ENCODE data around the gene QSOX2.
A peak's percentile ranks its signal among the peaks of the same experiment; 100 is the strongest.

Gene QSOX2

DNA sequence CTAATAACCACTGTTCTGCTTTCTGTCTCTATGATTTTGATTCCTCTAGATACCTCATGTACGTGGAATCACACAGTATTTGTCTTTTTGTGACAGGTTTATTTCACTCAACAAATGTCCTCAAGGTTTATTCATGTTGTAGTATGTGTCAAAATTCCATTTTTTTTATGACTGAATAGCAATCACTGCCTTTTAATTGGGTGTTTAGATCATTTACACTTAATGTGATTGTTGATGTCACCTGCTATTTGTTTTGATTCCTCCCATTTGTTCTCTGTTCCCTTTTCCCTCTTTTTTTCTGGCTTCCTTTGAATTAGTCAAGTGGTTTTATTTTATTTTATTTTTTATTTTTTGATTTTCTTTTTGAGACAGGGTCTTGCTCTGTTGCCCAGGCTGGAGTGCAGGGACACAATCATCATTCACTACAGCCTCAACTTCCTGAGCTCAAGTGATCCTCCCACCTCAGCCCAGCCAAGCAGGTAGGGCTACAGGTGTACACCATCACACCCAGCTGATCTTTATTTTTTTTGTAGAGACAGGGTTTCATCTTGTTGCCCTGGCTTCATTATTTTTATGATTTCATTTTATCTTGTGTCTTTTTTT lies 82.3 kb downstream of the QSOX2 start:
- no peak for DNase-seq

- no peak for DNase-seq
These were observed 84.5 kb downstream of the QSOX2 start for GRCh38 chr9:136160995-136161610.

DNA sequence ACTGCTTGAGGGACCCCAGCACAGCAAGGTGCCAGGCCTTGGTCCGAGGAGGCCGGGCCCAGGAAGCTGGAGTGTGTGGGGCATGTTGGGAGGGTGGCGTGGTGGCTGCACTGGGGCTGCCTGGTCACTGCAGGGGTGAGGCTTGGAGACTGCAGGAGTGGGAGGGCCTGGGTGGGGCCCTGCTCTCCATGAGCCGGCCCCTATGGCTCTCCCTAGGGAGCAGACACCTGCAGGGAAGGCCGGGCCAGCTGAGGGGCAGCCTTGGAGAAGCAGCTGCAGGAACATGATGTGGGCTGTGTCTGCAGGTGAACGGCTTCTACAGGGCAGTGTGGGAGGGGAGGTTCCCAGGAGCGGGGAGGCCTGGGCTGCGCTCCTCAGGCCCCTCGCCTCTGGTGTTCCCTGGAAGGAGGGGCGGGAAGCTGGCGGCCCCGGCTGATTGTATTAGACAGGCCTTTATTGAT lies 85.2 kb downstream of the QSOX2 start:
- peak; percentile 32 for DNase-seq

- DNase-seq = no peak
These were observed 85.8 kb downstream of the QSOX2 start for GRCh38 chr9:136159851-136160250.

DNA sequence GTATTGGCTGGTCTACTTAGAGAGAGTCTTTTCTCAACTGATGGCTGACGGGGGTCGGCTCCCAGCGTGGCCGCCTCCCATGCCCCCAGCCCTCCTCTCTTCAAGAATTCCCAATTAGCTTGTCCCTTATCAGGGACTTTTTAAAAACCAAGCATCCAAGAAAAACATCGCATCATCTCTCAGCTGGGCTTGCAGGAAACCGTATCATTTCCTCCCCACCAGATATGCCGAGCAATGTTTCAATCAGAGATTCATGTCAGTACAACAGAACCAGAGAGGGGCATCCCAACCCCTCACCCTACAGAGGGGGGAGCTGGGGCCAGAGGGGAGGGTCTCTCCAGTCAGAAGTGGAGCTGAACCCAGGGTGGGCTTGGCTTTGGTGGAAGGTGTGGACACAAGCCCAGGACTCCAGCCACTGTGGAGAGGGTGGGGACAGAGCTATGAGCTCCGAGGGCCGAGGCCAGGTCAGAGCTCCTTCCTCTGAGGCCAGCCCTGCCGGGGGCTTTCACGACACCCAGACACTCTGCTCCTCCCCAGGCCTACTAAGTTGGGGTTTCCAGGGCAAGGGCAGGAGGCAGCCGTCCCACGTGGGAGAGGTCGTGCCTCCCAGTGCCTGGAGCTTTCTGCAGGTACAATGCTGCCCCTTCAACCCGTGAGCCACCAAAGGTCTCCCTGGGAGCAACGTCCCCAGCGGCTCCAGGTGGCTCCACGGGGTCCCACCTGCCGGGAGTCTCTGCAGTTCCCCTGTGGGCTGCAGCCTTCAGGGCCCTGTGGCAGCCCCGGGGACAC lies 87.9 kb downstream of the QSOX2 start:
- DNase-seq = no peak
